ENCODE measurements around the gene DNAJA2.

DNA sequence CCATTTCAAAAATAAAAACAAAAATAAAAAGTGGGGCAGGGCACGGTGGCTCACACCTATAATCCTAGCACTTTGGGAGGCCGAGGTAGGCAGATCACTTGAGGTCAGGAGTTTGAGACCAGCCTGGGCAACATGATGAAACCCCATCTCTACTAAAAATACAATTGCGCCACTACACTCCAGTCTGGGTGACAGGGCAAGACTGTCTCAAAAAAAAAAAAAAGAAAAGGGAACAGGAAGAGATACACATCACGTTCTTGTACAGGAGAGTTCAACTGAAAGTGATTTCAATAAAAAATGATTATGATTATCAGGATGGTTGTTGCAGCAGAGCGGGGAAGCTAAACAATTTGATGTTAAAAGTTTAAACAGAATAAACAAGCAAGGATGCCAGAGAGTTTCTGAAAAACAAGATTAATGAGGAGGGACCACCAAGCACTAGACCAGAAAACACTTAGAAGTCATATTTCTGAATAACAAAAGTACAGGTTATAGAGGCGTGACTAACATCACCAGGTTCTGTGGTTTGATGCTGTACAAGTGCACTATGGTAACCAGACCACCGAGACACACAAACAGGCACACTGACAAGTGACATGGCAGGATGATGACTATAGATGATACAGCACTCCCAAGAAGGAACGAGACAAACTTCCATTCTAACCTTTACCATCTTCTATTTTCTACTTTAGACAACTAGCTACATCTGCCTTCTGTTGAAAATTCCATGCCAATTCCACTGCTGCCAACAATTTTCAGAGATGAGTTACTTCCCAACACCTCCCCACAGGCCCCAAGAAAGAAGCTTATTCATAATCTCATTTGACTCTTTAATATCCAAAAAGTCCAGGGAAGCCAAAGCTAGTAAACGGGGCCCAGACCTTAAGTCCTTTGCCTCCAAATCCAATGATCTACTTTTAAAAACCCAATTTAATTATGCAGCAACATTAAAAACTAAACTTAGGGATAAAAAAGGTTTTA, 11.8 kb downstream of the DNAJA2 start:
- TF ChIP-seq, protein P1, sequence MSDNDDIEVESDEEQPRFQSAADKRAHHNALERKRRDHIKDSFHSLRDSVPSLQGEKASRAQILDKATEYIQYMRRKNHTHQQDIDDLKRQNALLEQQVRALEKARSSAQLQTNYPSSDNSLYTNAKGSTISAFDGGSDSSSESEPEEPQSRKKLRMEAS (IDR thresholded peaks at IDR 0.05): no peak
- TF ChIP-seq, protein P2, sequence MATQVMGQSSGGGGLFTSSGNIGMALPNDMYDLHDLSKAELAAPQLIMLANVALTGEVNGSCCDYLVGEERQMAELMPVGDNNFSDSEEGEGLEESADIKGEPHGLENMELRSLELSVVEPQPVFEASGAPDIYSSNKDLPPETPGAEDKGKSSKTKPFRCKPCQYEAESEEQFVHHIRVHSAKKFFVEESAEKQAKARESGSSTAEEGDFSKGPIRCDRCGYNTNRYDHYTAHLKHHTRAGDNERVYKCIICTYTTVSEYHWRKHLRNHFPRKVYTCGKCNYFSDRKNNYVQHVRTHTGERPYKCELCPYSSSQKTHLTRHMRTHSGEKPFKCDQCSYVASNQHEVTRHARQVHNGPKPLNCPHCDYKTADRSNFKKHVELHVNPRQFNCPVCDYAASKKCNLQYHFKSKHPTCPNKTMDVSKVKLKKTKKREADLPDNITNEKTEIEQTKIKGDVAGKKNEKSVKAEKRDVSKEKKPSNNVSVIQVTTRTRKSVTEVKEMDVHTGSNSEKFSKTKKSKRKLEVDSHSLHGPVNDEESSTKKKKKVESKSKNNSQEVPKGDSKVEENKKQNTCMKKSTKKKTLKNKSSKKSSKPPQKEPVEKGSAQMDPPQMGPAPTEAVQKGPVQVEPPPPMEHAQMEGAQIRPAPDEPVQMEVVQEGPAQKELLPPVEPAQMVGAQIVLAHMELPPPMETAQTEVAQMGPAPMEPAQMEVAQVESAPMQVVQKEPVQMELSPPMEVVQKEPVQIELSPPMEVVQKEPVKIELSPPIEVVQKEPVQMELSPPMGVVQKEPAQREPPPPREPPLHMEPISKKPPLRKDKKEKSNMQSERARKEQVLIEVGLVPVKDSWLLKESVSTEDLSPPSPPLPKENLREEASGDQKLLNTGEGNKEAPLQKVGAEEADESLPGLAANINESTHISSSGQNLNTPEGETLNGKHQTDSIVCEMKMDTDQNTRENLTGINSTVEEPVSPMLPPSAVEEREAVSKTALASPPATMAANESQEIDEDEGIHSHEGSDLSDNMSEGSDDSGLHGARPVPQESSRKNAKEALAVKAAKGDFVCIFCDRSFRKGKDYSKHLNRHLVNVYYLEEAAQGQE (IDR thresholded peaks at IDR 0.05; ENCODE audit: low read depth): no peak
- TF ChIP-seq RAD21 (IDR thresholded peaks at IDR 0.05; ENCODE audit: low read depth) (no peak), ZBTB7A (IDR thresholded peaks at IDR 0.05; ENCODE audit: low read depth) (no peak), EP300 (IDR thresholded peaks at IDR 0.05; ENCODE audit: borderline replicate concordance) (no peak), CEBPB (IDR thresholded peaks at IDR 0.05) (no peak), TAF1 (IDR thresholded peaks at IDR 0.05; ENCODE audit: low read depth) (no peak), FOXM1 (IDR thresholded peaks at IDR 0.05; ENCODE audit: borderline replicate concordance, low read depth) (no peak), TEAD4 (IDR thresholded peaks at IDR 0.05) (no peak), EGR1 (IDR thresholded peaks at IDR 0.05) (no peak), NFIC (IDR thresholded peaks at IDR 0.05) (no peak), YY1 (IDR thresholded peaks at IDR 0.05; ENCODE audit: low read depth) (no peak)
- TF ChIP-seq, protein P3, sequence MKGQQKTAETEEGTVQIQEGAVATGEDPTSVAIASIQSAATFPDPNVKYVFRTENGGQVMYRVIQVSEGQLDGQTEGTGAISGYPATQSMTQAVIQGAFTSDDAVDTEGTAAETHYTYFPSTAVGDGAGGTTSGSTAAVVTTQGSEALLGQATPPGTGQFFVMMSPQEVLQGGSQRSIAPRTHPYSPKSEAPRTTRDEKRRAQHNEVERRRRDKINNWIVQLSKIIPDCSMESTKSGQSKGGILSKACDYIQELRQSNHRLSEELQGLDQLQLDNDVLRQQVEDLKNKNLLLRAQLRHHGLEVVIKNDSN (IDR thresholded peaks at IDR 0.05): no peak
